AG08395 (cell line): ENCODE measurements around the gene RBM27.
"Not testable (repeated sequence)": the region's sequence is repeated elsewhere in the genome, so short reads cannot be mapped to it uniquely, and the experiment has no call there.

Source experiments
- DNase-seq: peaks from one replicate; pipeline ENCODE4 v3.0.0; 2012; ENCODE audit warnings: mixed read lengths, low spot score

RBM27 gene

GRCh38 chr5:146205499-146206202 is 2.2 kb downstream of the RBM27 start:
- DNase-seq = no peak

DNA sequence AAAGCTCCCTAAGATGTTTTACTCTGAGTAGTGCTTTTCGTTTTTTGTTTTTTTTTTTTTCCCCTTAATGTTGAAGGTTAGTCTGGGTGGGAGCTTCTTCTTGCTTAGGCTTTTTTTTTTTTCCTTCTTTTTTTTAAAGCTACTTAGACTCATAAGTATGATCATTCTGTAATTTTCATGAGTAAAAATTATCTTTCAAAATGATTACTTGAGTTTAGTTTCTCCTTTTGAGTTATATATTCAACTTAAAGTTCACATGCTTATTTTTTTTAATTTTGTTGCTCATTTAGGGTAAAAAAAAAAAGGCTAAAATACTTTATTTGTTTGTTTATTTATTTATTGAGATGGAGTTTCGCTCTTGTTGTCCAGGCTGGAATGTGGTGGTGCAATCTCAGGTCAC is 2.9 kb downstream of the RBM27 start:
- DNase-seq = no peak

DNA sequence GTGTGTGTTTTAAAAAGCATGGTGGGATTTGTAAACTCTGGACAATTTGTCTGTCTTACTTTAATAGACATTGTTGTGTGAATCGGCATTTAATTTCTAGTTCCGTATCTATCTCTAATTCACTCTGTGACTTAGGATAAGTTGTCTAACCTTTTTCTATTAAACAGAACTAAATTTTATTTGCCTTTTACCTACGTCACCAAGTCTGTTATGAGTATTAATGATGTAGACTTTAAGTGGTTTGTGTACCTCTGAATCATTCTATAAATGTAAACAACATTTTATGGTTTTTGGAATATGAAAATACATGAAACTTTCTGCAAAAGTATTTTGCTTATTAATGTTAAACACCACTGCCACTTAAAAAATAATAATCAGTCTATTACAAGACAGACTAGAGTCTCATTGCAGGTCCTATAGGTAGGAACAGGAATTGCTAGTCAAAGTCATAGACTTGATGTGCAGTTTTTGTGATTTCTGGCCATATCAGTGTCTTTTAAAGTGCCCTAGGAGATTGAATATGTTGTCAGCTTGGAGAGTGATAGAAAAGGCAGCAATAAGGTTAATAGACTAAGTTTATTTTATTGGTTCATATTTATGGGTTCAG is 5.6 kb downstream of the RBM27 start:
- no peak for DNase-seq

GRCh38 chr5:146209714-146210113 is 6.3 kb downstream of the RBM27 start:
- DNase-seq = no peak

DNA sequence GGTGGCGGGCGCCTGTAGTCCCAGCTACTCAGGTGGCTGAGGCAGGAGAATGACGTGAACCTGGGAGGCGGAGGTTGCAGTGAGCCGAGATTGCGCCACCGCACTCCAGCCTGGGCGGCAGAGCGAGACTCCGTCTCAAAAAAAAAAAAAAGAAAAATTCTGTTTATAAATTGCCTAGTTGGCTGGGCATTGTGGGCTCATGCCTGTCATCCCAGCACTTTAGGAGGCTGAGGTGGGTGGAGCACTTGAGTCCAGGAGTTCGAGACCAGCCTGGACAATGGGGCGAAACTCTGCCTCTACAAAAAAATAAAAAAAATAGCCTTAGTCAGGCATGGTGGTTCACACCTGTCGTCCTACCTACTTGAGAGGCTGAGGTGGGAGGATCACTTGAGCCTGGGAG is 7.4 kb downstream of the RBM27 start:
- DNase-seq = not testable (repeated sequence)

- DNase-seq = no peak
Measured at GRCh38 chr5:146213210-146213826, 9.9 kb downstream of the RBM27 start.

DNA sequence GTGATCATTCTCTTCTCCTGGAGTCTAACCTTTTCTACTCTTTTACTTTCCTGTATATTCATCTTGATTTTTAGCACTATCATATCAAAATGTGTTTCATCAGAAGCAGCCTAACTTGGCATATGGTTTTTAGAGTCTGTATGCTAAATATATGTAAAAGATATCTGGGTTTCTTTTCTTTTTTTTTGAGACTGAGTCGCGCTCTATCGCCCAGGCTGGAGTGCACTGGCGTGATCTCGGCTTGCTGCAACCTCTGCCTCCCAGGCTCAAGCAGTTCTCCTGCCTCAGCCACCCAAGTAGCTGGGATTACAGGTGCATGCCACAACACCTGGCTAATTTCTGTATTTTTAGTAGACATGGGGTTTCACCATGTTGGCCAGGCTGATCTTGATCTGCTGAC is 11.5 kb downstream of the RBM27 start:
- not testable (repeated sequence) for DNase-seq

DNA sequence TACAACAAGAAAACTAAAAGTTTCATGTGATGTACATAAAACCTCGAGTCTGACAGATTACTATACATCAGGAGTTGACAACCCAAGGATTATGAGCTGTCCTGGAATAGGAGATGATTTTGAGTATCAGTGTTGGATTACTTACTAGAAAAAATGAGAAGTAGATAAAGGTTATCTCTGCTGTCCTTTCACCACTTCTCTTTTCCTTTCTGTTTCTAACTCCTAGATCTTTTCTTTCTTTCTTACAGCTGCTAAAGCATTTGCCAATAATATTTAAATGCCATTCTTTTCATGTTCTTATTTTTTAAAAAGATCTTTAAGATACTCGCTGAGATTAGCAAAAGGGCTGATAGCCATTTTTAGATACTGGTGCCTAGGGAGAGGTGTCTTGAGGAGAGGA is 14.8 kb downstream of the RBM27 start:
- no peak for DNase-seq

GRCh38 chr5:146219243-146219642 is 15.8 kb downstream of the RBM27 start:
- DNase-seq = no peak

GRCh38 chr5:146221234-146221633 is 17.8 kb downstream of the RBM27 start:
- DNase-seq = no peak

- no peak for DNase-seq
Measured at GRCh38 chr5:146222005-146222404, 18.6 kb downstream of the RBM27 start.

DNA sequence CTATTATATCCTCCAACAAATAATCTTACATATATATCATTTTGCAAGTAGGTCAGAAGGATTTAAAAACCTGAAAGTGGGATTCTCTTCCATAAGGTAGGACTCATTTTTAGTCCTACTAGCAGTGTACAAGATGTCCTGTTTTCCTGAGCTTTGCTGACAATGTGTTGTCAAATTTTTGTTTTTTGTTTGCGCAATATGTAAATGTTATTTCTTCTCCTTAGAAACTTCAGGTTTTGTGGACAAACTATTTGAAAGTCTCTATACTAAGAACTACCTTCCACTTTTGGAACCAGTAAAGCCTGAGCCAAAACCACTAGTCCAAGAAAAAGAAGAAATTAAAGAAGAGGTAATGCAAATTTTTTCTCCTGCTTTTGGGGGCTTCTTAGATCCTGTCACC is 19.8 kb downstream of the RBM27 start:
- no peak for DNase-seq

DNA sequence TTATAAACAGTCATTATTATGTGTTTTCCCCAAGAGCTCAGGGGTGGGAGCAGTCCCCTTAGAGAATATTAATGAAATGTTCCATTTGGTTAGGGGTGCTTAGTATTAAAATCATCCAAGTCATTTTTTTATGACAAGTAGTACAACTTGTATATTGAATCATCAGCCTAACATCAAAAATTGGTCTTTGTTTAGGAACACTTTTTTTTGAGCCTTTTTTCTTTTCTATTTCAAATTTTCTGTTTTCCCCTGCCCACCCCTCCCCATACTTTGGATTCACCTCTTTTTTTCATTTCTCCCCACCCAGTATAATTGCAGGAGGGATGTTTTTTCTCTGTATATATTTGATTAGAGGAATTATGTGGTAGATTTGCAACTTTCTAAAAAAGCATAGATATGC is 25.8 kb downstream of the RBM27 start:
- DNase-seq = no peak

- no peak for DNase-seq
Measured at GRCh38 chr5:146232223-146232622, 28.8 kb downstream of the RBM27 start.

- no peak for DNase-seq
Measured at GRCh38 chr5:146233441-146233840, 30.0 kb downstream of the RBM27 start.

DNA sequence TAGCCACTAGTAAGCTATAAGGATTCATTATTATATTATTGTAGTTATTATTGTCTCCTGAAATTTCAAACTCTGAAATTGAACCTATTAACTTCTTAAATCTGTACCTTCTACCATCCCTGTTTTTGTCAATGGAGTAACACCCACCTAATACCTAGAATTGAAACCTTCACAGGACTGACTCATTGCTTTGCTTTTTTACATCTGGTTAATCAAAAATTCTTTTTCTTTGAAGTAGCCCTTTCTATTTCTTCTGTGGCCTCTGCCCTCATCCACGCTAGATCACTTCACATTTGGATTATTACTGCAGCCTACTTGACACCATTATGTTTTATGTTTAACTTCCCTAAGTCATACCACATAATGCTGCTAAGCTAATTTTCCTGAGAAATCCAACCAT is 35.6 kb downstream of the RBM27 start:
- no peak for DNase-seq

GRCh38 chr5:146240951-146241350 is 37.5 kb downstream of the RBM27 start:
- DNase-seq = no peak

DNA sequence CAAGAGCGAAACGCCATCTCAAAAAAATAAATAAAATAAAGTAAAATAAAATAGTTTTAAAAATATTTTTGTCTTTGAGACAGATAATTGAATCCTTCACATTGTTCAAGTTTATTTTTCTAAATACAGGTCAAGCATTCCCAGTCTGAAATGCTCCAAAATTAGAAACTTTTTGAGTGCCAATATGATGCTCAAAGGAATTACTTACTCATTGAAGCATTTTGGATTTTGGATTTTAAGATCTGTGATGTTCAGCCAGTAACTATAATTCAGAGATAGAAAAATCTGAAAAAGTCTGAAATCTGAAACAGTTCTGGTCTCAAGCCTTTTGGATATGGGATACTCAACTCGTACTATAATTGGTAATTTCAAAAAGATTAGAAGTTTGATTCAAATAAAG is 39.8 kb downstream of the RBM27 start:
- DNase-seq = no peak

DNA sequence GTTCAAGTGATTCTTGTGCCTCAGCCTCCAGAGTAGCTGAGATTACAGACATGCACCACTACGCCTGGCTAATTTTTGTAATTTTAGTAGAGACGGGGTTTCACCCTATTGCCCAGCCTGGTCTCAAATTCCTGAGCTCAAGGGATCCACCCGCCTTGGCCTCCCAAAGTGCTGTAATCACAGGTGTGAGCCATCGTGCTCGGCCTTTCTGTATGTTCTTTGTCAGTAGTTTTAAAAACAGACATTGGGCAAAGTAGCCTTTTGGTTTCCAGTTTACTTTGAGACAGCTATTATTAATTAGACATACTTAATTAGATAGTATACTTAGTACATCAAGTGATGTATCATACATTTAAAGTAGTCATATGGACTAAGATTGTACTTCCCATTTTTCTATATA is 45.2 kb downstream of the RBM27 start:
- no peak for DNase-seq

DNA sequence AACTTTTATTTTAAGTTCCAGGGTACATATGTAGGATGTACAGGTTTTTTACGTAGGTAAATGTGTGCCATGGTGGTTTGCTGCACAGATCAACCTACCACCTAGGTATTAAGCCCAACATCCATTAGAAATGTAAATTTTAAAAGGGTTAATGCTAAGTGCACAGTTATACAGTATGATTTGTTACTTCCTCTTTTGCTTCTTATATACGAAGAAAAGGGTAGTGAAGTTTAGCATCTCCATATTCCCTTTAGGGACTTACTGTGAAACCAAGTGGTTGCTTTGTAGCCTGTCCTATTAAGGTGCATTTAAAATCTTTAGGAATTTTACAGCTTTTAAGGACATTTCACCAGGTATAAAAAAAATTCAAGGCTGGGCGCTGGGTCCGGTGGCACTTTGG is 46.4 kb downstream of the RBM27 start:
- DNase-seq = no peak
